Immature natural killer cell (primary cell): Measurements from ENCODE around the gene ELF1. TPM values are rescaled to one million over a fixed set of nuclear protein-coding genes. Genes with fewer than 3 reads are reported as not detected.

ENCODE experiments used
- DNase-seq, 3 donors: peaks; one replicate each; pipeline ENCODE4 v3.0.0; 2022; ENCODE audit warnings: mixed read lengths in 1 of 3
- H3K27ac Mint-ChIP-seq, 6 donors: one replicate each; pipeline ENCODE4 v1.8.0; 2020; ENCODE audit warnings: mixed read lengths in 6 of 6, mild to moderate bottlenecking in 5 of 6, inconsistent platforms in 4 of 6, moderate library complexity in 3 of 6
- H3K27me3 Mint-ChIP-seq, 3 donors: one replicate each; pipeline ENCODE4 v1.8.0; 2020 to 2021; ENCODE audit warnings: low read depth in 3 of 3, mild to moderate bottlenecking in 3 of 3, mixed read lengths in 3 of 3, moderate library complexity in 3 of 3, inconsistent platforms in 1 of 3
- H3K36me3 Mint-ChIP-seq, 3 donors: one replicate each; pipeline ENCODE4 v1.8.0; 2020; ENCODE audit warnings: mixed read lengths in 3 of 3, inconsistent platforms in 2 of 3, mild to moderate bottlenecking in 2 of 3
- H3K4me1 Mint-ChIP-seq, 2 donors: one replicate each; pipeline ENCODE4 v1.8.0; 2020; ENCODE audit warnings: inconsistent platforms in 2 of 2, mild to moderate bottlenecking in 2 of 2, mixed read lengths in 2 of 2, moderate library complexity in 1 of 2
- H3K4me3 Mint-ChIP-seq, 5 donors: one replicate each; pipeline ENCODE4 v1.8.0; 2020; ENCODE audit warnings: mild to moderate bottlenecking in 5 of 5, mixed read lengths in 5 of 5, inconsistent platforms in 3 of 5, moderate library complexity in 3 of 5
- H3K9me3 Mint-ChIP-seq, 6 donors: one replicate each; pipeline ENCODE4 v1.8.0; 2020; ENCODE audit warnings: mild to moderate bottlenecking in 6 of 6, mixed read lengths in 6 of 6, inconsistent platforms in 4 of 6, moderate library complexity in 3 of 6
- polyA plus RNA-seq, 3 donors: library from polyadenylated mRNA; unstranded; fragments of 300-500 nt; fragmentation: Illumina TruSeq; gene quantifications; one replicate each; pipeline ENCODE4 v1.2.3, GENCODE V29; 2021

The ELF1 gene
- polyA plus RNA-seq, 3 donors from 2014 or later = 76.8 to 128 (median 92.9) TPM

GRCh38 chr13:40993987-40994386, 25.1 kb downstream of the ELF1 start:
- H3K4me1 Mint-ChIP-seq = peaks cover 80 to 97% of the 10 kb centered on the region in 2 donors
- peak overlapping the region in 1 of 5 donors; percentile 7 for H3K4me3 Mint-ChIP-seq

DNA sequence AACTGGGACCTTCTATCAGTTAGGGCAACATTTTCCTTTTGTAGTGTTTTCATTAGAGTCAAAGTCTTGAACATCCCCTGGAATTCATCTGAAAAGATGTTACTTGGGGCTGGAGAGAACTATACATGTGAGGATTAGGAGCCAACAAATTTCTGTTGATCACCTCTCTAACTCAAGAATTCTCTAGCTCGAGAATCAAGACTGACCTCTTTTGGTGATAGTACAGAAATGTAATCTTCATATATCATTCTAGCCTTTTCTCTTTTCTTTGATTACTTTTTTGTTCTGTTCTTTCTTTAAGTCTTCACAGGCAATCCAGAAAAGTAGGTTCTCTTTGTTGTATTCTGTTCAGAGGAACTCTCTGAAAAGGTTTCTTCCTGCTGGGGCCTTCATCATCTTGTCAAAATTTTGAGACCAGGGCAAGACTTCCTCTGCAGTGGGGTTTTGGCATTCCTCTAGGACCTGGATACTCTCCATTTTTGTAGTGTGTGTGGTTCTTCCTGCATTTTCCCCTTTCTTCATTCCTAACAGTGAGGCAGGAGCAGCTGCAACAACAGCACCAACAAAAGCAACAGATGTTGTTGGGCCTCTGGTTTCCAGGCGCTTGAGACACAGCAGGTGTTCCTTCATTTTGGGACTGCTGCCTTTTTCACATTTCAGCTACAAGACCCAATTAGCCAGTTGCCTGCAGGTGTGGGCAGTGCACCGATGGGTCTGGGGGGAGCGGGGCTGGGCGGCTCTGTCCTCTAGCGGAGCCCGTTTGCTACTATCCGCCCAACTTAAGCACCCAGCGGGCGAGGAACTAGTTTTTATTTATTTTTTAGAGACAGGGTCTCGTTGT, 26.2 kb downstream of the ELF1 start:
- H3K36me3 Mint-ChIP-seq = peaks cover 0 to 3% (median 0%) of the 10 kb centered on the region in 3 donors
- H3K27ac Mint-ChIP-seq = peak overlapping the region; percentile 68 to 88 (median 79)
- peaks cover 82 to 98% of the 10 kb centered on the region in 2 donors for H3K4me1 Mint-ChIP-seq
- H3K27me3 Mint-ChIP-seq = peaks cover 0 to 2% (median under 1%) of the 10 kb centered on the region in 3 donors
- no peak for DNase-seq
- H3K9me3 Mint-ChIP-seq = no peaks in the 10 kb centered on the region
- H3K4me3 Mint-ChIP-seq = peak overlapping the region in 2 of 5 donors; percentile 33 to 43

More at GRCh38 chr13:40993987-40994386, 25.1 kb downstream of the ELF1 start:
- Mint-ChIP-seq H3K27me3 (peaks cover 0 to 2% (median 1%) of the 10 kb centered on the region in 3 donors), H3K9me3 (no peaks in the 10 kb centered on the region), H3K27ac (peak overlapping the region; percentile 45 to 84 (median 72)), H3K36me3 (peaks cover under 1 to 3% (median under 1%) of the 10 kb centered on the region in 3 donors)
- no peak for DNase-seq

- Mint-ChIP-seq H3K36me3 (no peaks in the 10 kb centered on the region), H3K27me3 (peaks cover 2 to 4% (median 4%) of the 10 kb centered on the region in 3 donors), H3K4me3 (peak overlapping the region in 2 of 5 donors; percentile 1 to 24), H3K4me1 (peaks cover 77 to 92% of the 10 kb centered on the region in 2 donors), H3K9me3 (no peaks in the 10 kb centered on the region), H3K27ac (peak overlapping the region; percentile 46 to 93 (median 86))
- DNase-seq = no peak
These were observed 31.4 kb downstream of the ELF1 start for GRCh38 chr13:40987606-40988280.

DNA sequence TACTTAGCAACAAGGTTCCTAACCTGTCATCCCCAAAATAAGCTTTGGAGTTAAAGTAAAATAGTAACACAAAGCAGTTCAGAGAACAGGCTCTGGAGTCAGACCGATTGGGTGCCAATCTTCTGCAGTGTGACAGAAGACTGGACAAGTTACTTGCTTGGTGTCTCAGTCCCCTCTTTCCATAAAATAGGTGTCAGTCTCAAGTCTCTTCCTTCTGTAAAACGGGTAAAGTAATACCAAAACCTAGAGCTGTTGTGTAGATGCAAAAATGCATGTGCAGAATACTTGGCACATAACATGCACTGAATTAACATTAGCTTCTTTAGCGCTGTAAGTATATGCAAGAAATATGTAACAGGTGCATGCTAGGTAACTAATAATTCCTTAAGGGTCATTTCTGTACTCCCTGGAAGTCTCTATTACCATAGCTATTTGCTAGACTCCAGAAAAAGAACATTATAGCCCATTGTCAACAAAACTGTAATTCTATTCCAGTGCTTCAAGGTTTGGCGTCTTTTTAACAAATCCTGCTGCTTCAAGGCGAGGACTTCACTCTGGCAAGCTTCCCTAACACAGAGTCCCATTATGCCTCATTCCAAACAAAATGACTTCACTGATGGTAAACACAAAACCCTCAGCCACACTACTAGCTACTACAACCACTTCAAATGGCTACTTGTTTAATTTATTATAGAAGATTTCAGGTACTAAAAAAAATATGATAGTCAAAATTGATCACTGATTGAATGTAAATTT, 32.8 kb downstream of the ELF1 start:
- Mint-ChIP-seq H3K4me1 (peaks cover 76 to 92% of the 10 kb centered on the region in 2 donors), H3K27me3 (peaks cover 2 to 9% (median 4%) of the 10 kb centered on the region in 3 donors), H3K36me3 (peaks cover 0 to 2% (median under 1%) of the 10 kb centered on the region in 3 donors), H3K27ac (peak overlapping the region; percentile 94 to 99 (median 97)), H3K4me3 (peak overlapping the region; percentile 88 to 98 (median 92)), H3K9me3 (no peaks in the 10 kb centered on the region)
- DNase-seq = no peak

GRCh38 chr13:40985381-40986100, 33.6 kb downstream of the ELF1 start:
- Mint-ChIP-seq H3K4me1 (peaks cover 74 to 92% of the 10 kb centered on the region in 2 donors), H3K9me3 (no peaks in the 10 kb centered on the region), H3K36me3 (peaks cover 0 to 5% (median 3%) of the 10 kb centered on the region in 3 donors), H3K27me3 (peaks cover 2 to 9% (median 4%) of the 10 kb centered on the region in 3 donors), H3K4me3 (peak overlapping the region; percentile 88 to 98 (median 92)), H3K27ac (peak overlapping the region; percentile 94 to 99 (median 97))
- DNase-seq = no peak

DNA sequence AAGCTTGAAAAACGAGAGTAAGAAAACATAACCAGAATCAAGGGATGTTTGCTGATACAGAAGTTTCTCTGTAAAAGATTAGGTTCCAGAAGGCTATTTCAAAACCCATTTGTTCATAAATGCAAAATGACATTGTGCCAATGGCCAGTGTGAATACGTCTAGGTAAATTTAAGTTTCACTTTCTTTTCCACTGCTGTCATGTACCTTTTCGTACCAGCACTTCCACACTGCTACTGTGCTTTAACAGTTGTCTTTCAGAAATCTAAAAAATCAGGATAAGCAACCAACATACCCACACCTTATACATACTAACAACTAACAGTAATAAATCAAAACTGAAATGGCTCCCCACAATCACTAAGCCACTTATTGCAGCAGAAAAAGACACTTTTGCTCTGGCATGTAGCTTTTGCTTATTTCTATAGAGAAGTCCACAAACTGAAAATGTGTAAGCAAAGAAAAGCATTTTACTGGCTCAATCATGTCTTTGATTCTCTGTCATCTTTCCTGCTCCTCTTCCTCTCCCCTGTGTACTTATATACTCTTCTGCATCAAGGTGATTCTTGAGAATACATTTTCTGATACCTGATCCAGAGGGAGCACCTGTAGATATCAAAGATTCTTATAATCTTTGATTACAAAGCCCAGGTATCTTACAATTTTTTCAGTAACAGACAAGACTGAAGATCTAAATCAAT, 34.3 kb downstream of the ELF1 start:
- H3K36me3 Mint-ChIP-seq = peaks cover 0 to 5% (median 3%) of the 10 kb centered on the region in 3 donors
- no peaks in the 10 kb centered on the region for H3K9me3 Mint-ChIP-seq
- peak overlapping the region; percentile 94 to 99 (median 97) for H3K27ac Mint-ChIP-seq
- H3K4me3 Mint-ChIP-seq = peak overlapping the region; percentile 88 to 98 (median 92)
- DNase-seq = peak; percentile 56 to 65 (median 57)
- peaks cover 2 to 9% (median 4%) of the 10 kb centered on the region in 3 donors for H3K27me3 Mint-ChIP-seq
- peaks cover 75 to 92% of the 10 kb centered on the region in 2 donors for H3K4me1 Mint-ChIP-seq

DNA sequence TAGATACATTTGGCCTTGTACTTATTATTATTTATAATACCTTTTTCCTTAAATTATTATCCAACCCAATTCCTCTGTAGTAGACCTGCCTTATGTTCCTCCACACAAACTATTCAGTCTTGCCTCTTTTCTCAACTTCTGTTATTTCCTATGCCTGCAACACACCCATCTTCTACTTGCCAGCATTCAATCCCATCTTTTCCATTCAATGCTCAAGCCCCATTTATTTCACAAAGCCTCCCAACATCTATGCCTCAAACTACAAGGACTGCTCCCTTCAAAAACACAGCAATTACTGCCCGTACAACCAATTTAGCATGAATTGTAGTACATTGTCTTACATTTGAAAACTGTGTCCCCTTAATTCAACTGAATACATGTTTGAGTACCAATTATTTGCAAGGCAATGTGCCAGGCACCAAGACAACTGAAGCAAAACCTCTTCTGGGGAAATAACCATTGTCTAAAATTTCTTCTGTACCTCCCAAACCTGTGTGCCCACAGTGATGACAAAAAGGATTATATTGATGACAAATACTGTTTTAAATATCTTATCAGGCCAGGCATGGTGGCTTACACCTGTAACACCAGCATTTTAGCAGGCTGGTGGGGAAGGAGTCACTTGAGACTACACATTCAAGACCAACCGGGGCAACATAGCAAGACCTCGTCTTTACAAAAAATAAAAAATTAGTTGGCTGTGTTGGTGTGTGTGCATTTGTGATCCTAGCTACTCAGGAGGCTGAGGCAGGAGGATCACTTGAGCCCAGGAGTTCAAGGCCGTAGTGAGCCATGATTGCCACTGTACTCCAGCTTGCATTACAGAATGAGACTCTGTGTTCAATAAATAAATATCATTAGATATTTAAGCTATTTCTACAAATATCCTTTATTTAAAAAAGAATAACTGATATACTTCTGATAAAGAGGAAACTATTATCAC, 35.1 kb downstream of the ELF1 start:
- Mint-ChIP-seq H3K27me3 (peaks cover 2 to 9% (median 4%) of the 10 kb centered on the region in 3 donors), H3K27ac (peak overlapping the region; percentile 94 to 99 (median 97)), H3K4me1 (peaks cover 78 to 94% of the 10 kb centered on the region in 2 donors), H3K36me3 (peaks cover 0 to 5% (median 3%) of the 10 kb centered on the region in 3 donors), H3K9me3 (no peaks in the 10 kb centered on the region), H3K4me3 (peak overlapping the region; percentile 88 to 98 (median 92))
- no peak for DNase-seq

DNA sequence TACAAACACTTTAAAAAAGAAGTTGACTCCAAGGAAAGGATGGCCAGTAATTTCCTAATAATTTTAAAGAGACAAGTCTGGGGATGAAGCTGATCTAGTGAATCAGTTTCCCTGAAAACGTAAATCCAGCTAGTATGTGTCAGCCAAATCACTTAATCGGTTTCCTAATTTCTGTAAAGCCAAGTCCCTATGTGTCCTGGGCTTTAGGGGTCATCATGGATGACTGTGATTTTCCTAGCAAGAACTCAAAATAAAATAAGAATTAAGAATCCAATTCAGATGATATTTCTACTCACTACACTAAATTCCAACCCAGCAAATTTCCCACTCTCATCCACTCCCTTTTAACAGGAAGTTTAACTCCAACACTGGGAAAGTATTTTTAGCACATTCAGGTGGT, 35.9 kb downstream of the ELF1 start:
- Mint-ChIP-seq H3K4me3 (peak overlapping the region; percentile 88 to 93 (median 90)), H3K36me3 (peaks cover 0 to 5% (median 3%) of the 10 kb centered on the region in 3 donors), H3K9me3 (no peaks in the 10 kb centered on the region), H3K27ac (peak overlapping the region; percentile 94 to 99 (median 97)), H3K4me1 (peaks cover 77 to 94% of the 10 kb centered on the region in 2 donors), H3K27me3 (peaks cover 2 to 8% (median 4%) of the 10 kb centered on the region in 3 donors)
- DNase-seq = no peak

- Mint-ChIP-seq H3K27ac (peak overlapping the region; percentile 94 to 99 (median 97)), H3K4me1 (peaks cover 77 to 94% of the 10 kb centered on the region in 2 donors), H3K9me3 (no peaks in the 10 kb centered on the region), H3K4me3 (peak overlapping the region; percentile 88 to 93 (median 90)), H3K27me3 (peaks cover 2 to 8% (median 4%) of the 10 kb centered on the region in 3 donors), H3K36me3 (peaks cover 0 to 5% (median 3%) of the 10 kb centered on the region in 3 donors)
- peak; percentile 75 to 84 (median 82) for DNase-seq
These were observed 36.3 kb downstream of the ELF1 start for GRCh38 chr13:40982772-40983171.

DNA sequence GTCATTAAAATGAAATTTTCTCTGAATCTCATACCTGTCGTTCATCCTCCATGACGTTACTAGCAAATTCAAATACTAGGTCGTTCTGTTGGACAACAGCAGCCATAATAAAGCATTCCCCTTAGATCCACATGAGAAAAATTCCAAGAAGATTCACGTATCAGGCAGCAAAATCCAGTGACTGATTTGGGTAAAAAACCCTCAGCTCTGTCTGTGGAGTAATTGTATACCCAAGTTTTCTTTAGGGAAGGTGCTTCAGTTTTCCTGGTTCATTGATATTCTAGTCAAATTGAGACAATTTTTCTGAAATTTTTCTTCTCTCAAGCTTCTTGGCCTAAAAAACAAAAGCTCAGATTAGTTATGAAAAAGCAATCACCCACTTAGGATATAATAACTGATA, 37.2 kb downstream of the ELF1 start:
- DNase-seq = no peak
- Mint-ChIP-seq H3K4me1 (peaks cover 83 to 99% of the 10 kb centered on the region in 2 donors), H3K9me3 (no peaks in the 10 kb centered on the region), H3K4me3 (peak overlapping the region; percentile 88 to 93 (median 90)), H3K27ac (peak overlapping the region; percentile 94 to 99 (median 97)), H3K36me3 (peaks cover 0 to 5% (median 3%) of the 10 kb centered on the region in 3 donors), H3K27me3 (peaks cover 2 to 8% (median 4%) of the 10 kb centered on the region in 3 donors)

DNA sequence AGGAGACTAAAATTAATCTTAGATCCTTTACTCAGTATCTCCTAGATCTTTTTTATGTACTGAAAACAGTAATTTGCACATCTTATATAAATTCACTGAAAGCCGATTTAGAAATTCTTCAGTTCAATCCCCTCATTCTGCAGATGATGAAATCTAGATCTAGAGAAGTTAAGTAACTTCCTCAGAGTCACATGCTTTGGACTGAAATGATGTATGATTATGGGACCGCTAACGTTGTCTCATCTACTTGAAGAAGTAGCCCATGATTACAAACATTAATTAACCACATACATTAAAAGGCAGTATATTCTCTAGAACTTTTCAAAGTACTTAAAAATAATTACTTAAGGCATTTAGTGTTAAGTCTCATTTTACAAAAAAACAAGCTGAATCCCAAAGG, 37.8 kb downstream of the ELF1 start:
- H3K4me1 Mint-ChIP-seq = peaks cover 85 to 100% of the 10 kb centered on the region in 2 donors
- peaks cover 0 to 5% (median 3%) of the 10 kb centered on the region in 3 donors for H3K36me3 Mint-ChIP-seq
- H3K9me3 Mint-ChIP-seq = no peaks in the 10 kb centered on the region
- H3K27ac Mint-ChIP-seq = peak overlapping the region; percentile 94 to 99 (median 97)
- peaks cover 2 to 8% (median 4%) of the 10 kb centered on the region in 3 donors for H3K27me3 Mint-ChIP-seq
- H3K4me3 Mint-ChIP-seq = peak overlapping the region; percentile 88 to 93 (median 90)
- DNase-seq = peak in 1 of 3 donors; percentile 47
